Stomach (tissue), 4 donors: ENCODE results near the gene LRP6.

Experiments
- CTCF ChIP-seq, 7 experiments: fragments of 450-650 bp in 4 of 7; fragments of 200-600 bp in 3 of 7; sonication (generic) in 3 of 7; IDR thresholded peaks; one replicate each; pipeline ENCODE4 v1.5.1; 2016 to 2019; ENCODE audit warnings: antibody characterized with exemption in 7 of 7, control low read depth in 2 of 7, mild to moderate bottlenecking in 1 of 7
- EP300 ChIP-seq: sonication (generic); formaldehyde crosslinking; IDR thresholded peaks from one replicate; pipeline ENCODE4 v1.6.1; 2017; ENCODE audit warnings: antibody characterized with exemption
- POLR2A ChIP-seq, 4 donors: fragments of 450-650 bp; IDR thresholded peaks; one replicate each; pipeline ENCODE4 v1.6.1; 2016; ENCODE audit warnings: antibody characterized with exemption in 4 of 4, control low read depth in 2 of 4, mild to moderate bottlenecking in 1 of 4, moderate library complexity in 1 of 4

- TF ChIP-seq EP300 (no peak), CTCF (IDR thresholded peaks at IDR 0.05) (no peak), POLR2A (IDR thresholded peaks at IDR 0.05) (no peak)
These were observed 108.0 kb downstream of the LRP6 start for GRCh38 chr12:12158858-12159257.
